Measurements from ENCODE around the gene C1QTNF4. TPM values are rescaled to one million over a fixed set of nuclear protein-coding genes. Genes with fewer than 3 reads are reported as not detected.

C1QTNF4 gene
- total and polyA plus RNA-seq, 10 of the 15 experiments (the other 5 are each of a cell fraction or from before 2014, with no cell fraction given) = 0.06 TPM; not detected in 9

GRCh38 chr11:47552056-47552565 is 42.1 kb downstream of the C1QTNF4 start (continued):
- 0 out of 2 replicates have a peak, but pooled peaks have one; percentile 0 for TF ChIP-seq NBN (IDR thresholded peaks at IDR 0.05)

- peak overlapping the region; percentile 79 for H3K9ac ChIP-seq (ENCODE audit: control insufficient read depth, insufficient read depth, low read length)
- in situ Hi-C loops (cut with MboI) = no loop called here
- ChIA-PET SMC1A (ENCODE audit: uncharacterized antibody, unreplicated experiment) (interaction anchor here (1.1 to 3.6 kb wide), 10 partner anchors 9 to 52 kb away, joined by 3 to 40 read pairs (median 6); partner anchors contain the start of genes KBTBD4 and NDUFS3), POLR2A (interaction anchor here (0.6 to 3.9 kb wide), 9 partner anchors 12 to 42 kb away, joined by 3 to 16 read pairs (median 6); partner anchors contain the start of genes KBTBD4 and NDUFS3), CTCF (interaction anchor here (0.9 to 3.2 kb wide), 8 partner anchors 13 to 66 kb away, joined by 3 to 22 read pairs (median 6); no protein-coding TSS in a partner anchor), RAD21 (ENCODE audit: unreplicated experiment) (interaction anchor here (1.1 to 3.5 kb wide), 4 partner anchors 15 to 45 kb away, joined by 3 to 11 read pairs (median 4); partner anchors contain the start of gene PTPMT1)
- H3K79me2 ChIP-seq (ENCODE audit: control insufficient read depth, insufficient read depth, low read length) = peaks cover 70% of the 10 kb centered on the region
- H4K20me1 ChIP-seq (ENCODE audit: control insufficient read depth, insufficient read depth) = no peaks in the 10 kb centered on the region
- FAIRE-seq = peak; percentile 83
- peak overlapping the region; percentile 50; the same call in 1 of the 2 replicates for H3K27ac ChIP-seq (ENCODE audit: control insufficient read depth, insufficient read depth)
- no peaks in the 10 kb centered on the region for H3K9me3 ChIP-seq (replicated peaks; ENCODE audit: control insufficient read depth, insufficient read depth, low read length)
- no peaks in the 10 kb centered on the region for H3K27me3 ChIP-seq (replicated peaks in 1 of 2; ENCODE audit: control insufficient read depth in 2 of 2, insufficient read depth in 2 of 2, low read length in 1 of 2)
- ATAC-seq = peak; percentile 53
- H3K36me3 ChIP-seq (ENCODE audit: control insufficient read depth in 2 of 2, insufficient read depth in 2 of 2, low read length in 1 of 2) = no peaks in the 10 kb centered on the region
- peak overlapping the region; percentile 46 for H3K4me2 ChIP-seq (ENCODE audit: control insufficient read depth, insufficient read depth)
- no peak overlapping the region for H2AFZ ChIP-seq (ENCODE audit: control insufficient read depth, low read depth, low read length)
- DNase-seq (ENCODE audit: low read depth, low spot score) = no peak
- peak overlapping the region; percentile 83 for H3K4me3 ChIP-seq
- peaks cover 10% of the 10 kb centered on the region; the same call in 1 of the 2 replicates for H3K4me1 ChIP-seq (ENCODE audit: control insufficient read depth, insufficient read depth, low read length)
- intact Hi-C loops (cut with micrococcal nuclease; ENCODE audit: unreplicated experiment) = loop anchor here (5.0 kb wide), 1 partner anchor 34 kb away; no protein-coding TSS in a partner anchor
- TSS peak; percentile 52 for BruUV-seq (replicated peaks)
- no peak for TF ChIP-seq WRNIP1 (IDR thresholded peaks at IDR 0.05; ENCODE audit: borderline replicate concordance, low read depth, low read length)
- TF ChIP-seq IKZF2 (IDR thresholded peaks at IDR 0.05) = no peak
- no peak for TF ChIP-seq ZZZ3 (IDR thresholded peaks at IDR 0.05; ENCODE audit: control insufficient read depth, insufficient read length, low read depth)
- peak; percentile 40 to 63 (median 60) for TF ChIP-seq CTCF (IDR thresholded peaks at IDR 0.05 in 2 of 3, conservative IDR thresholded peaks at IDR 0.05 in 1 of 3; ENCODE audit: control insufficient read depth in 2 of 3, extremely low read depth in 1 of 3, insufficient read depth in 1 of 3, low read depth in 3 of 3, low read length in 3 of 3)
- no peak for TF ChIP-seq NFYB (IDR thresholded peaks at IDR 0.05; ENCODE audit: insufficient read depth, low read depth, low read length)
- no peak for TF ChIP-seq MTA2 (IDR thresholded peaks at IDR 0.05; ENCODE audit: low read depth)
- 0 out of 2 replicates have a peak, but pooled peaks have one; percentile 14 for TF ChIP-seq TCF3 (IDR thresholded peaks at IDR 0.05; ENCODE audit: borderline replicate concordance, insufficient read depth, low read depth, low read length)
- 0 out of 2 replicates have a peak, but pooled peaks have one; percentile 14 for TF ChIP-seq TCF12 (IDR thresholded peaks at IDR 0.05; ENCODE audit: low read depth, low read length)
- no peak for TF ChIP-seq EP300 (IDR thresholded peaks at IDR 0.05; ENCODE audit: borderline replicate concordance in 1 of 2, control insufficient read depth in 1 of 2, low read depth in 2 of 2, low read length in 2 of 2)
- no peak for TF ChIP-seq ZBTB4 (CRISPR knock-in tag; IDR thresholded peaks at IDR 0.05)
- TF ChIP-seq SMARCA5 (IDR thresholded peaks at IDR 0.05) = no peak
- no peak for TF ChIP-seq CHD1 (IDR thresholded peaks at IDR 0.05; ENCODE audit: low read depth, low read length)
- peak; percentile 47; the same call in 1 of the 2 replicates for TF ChIP-seq YY1 (IDR thresholded peaks at IDR 0.05; ENCODE audit: low read depth, low read length)
- no peak for TF ChIP-seq PAX5 (IDR thresholded peaks at IDR 0.05; ENCODE audit: borderline replicate concordance, low read depth, low read length)
- TF ChIP-seq RAD21 (IDR thresholded peaks at IDR 0.05; ENCODE audit: insufficient read depth, low read depth, low read length) = peak; percentile 49
Measured at GRCh38 chr11:47551086-47551485, 43.1 kb downstream of the C1QTNF4 start.
